HG03342 (cell line): Measurements from ENCODE around the gene MUC20.

Source experiments
- ATAC-seq: cut with Tn5 transposase; IDR thresholded peaks from one replicate; pipeline ENCODE4 v1.9.1; 2021; ENCODE audit warnings: mild to moderate bottlenecking, moderate library complexity; ENCODE audit not compliant: unreplicated experiment

The MUC20 gene

DNA sequence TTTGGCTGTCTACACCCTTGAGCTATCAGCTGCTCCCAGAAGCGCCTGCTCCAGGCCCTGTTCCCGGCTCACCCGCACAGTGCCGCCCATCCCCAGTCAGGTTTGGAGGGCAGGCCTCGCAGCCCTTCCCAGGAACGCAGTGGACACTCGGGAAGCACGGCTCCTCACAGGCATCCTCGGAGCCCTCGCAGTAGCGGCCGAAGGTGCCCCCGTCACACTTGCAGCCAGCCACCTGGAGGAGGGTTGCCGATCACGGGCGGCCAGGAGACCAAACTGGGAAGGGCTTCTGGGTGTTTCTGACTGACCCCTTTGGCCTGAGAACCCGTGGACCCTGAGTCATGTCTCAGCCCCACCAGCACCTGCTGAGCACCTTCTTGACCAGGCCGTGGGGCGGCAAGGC is 33.4 kb downstream of the MUC20 start:
- ATAC-seq = no peak

DNA sequence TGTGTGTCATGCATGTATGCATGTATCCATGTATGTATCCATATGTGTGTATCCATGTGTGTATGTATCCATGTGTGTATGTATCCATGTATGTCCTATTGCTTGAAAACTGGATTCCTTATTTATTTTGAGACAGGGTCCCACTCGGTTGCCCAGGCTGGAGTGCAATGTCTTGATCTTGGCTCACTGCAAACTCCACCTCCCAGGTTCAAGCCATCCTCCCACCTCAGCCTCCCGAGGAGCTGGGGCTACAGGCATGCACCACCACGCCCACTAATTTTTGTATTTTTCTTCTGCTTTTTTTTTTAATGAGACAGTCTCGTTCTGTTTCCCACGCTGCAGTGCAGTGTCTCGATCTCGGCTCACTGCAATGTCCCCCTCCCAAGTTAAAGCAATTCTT is 34.1 kb downstream of the MUC20 start:
- ATAC-seq = no peak

DNA sequence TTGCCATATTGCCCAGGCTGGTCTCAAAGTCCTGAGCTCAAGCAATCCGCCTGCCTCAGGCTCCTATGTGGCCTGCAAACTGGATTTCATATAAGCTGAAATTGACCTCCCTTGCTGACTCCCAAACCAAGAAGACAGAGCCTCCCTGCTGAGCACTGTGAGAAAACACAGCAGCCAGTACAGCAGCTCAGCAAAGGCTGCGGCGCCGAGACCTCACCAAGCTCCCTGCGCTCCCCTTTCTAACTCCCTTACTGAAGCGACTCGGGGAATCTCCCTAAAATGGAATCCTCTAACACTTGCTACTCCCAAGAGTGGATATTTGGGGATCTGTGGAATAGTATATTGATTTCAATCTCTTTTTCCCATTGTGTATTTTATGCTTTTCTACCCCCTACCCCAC is 34.6 kb downstream of the MUC20 start:
- ATAC-seq = no peak

GRCh38 chr3:195755791-195756676 is 35.3 kb downstream of the MUC20 start:
- ATAC-seq = no peak

GRCh38 chr3:195757438-195757770 is 36.6 kb downstream of the MUC20 start:
- ATAC-seq = no peak

DNA sequence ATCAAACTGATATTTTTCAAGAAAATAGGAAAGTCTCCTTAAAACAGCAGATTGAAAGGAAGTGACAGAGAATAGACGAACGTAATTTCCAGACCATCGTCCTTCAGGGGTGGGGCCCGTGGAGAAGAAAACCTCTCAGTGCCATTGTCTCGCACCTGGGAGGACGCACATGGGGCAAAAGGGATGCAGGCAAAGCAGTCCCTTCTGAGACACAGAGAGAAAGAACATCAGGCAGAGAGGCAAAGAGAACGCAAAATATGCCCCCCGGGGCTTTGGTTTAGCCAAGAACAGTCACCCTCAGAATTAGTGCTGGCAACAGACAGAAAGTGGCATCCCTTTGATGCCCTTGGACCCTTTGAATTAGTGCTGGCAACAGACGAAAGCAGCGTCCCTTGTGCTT is 37.0 kb downstream of the MUC20 start:
- ATAC-seq = no peak

DNA sequence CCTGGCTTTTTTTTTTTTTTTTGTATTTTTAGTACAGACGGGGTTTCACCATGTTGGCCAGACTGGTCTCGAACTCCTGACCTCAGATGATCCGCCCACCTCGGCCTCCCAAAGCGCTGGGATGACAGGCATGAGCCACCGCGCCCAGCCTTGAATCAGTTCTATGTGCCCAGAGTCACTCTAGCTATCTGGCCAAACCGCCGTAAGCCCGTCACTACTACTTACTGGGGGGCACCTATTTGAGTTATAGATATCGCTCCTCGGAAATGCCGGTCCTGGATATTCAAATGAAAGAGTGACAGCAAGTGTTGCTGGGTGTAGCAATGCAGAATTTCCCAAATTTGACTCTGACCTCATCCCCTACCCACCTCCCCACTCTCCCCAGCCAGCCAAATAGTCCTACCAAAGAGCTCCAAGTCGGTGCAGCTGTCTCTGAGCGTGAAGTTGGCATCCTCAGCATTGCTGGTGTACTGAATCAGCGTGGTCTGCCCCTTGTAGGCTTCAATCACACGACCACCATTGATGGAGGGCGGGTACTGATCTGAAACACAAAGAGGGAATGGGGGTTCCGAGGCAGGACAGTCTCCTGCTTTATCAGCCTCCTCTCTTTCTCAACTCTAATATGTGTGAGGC is 38.1 kb downstream of the MUC20 start:
- no peak for ATAC-seq

GRCh38 chr3:195760345-195761122 is 39.8 kb downstream of the MUC20 start:
- no peak for ATAC-seq

GRCh38 chr3:195761123-195761566 is 40.4 kb downstream of the MUC20 start:
- ATAC-seq = no peak

GRCh38 chr3:195761567-195762248 is 40.9 kb downstream of the MUC20 start:
- no peak for ATAC-seq

GRCh38 chr3:195762249-195762585 is 41.4 kb downstream of the MUC20 start:
- no peak for ATAC-seq

GRCh38 chr3:195762611-195763010 is 41.8 kb downstream of the MUC20 start:
- ATAC-seq = no peak

DNA sequence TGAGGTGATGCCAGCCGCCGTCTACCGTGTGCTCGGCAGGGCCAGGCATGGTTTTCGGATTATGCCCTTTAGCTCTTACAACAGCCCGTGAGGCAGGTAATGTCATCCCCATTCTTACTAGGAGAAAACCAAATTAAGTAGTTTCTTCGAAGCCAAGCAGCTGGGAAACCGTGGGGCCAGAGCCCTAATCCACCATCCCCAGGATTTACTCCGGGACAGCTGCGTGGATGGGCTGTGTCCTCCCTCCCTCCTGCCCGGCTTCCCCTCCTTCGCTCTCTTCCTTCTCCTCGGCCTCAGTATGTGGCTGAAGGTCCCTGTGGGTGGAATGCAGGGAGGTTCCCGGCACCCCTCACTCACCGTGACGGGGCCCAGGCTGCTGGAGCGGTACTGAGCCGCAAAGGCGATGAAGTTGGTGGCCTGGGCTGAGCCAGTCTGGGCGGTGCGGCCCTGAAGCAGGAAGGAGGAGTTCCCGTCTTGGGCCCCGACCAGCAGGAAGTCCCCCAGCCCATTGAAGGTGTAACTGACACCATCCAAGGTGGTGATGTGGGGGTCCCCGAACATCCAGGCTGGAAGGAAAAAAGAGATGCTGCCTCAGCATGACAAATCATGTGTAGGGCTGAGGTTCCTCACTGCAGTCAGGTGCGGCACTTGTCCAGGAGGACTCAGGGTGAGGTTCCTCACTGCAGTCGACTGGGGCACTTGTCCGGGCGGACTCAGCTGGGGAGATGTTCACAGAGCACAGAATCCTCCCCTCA is 42.5 kb downstream of the MUC20 start:
- ATAC-seq = no peak

- no peak for ATAC-seq
Measured at GRCh38 chr3:195763843-195764825, 43.4 kb downstream of the MUC20 start.

DNA sequence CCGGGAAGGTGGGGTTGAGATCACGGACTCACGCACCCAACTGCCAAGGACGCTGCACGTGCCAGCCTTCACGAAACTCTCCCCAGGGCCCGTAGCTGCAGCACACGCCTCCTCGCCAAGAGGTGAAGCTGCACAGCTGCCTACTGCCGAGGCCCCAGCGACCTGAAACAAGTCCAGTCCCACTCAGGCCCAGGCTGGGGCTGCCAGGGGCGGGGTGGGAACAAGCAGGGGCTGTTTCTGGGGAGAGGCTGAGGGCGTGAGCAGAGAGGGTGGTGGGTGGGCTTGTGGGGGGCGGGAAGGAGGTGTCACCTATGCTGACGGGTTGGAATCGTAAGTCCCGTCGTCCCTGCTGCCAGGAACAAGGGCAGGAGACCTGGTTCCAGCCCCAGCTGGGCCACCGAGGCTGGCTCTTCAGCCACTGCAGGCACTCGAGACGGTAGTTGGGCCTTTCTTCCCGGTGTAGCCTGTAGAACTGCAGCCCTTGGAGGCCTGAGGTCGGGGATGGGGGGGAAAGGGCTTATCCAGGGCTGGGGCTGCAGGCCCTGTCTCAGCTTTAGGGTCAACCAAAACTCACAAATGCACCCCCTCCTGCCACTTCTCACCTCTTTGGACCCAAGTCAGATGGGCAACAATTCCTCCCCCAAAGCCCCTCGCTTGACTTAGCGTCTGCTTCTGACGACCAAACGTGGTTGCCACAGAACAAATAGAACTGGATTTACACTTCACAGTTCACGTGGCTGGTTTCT is 44.4 kb downstream of the MUC20 start:
- ATAC-seq = no peak

DNA sequence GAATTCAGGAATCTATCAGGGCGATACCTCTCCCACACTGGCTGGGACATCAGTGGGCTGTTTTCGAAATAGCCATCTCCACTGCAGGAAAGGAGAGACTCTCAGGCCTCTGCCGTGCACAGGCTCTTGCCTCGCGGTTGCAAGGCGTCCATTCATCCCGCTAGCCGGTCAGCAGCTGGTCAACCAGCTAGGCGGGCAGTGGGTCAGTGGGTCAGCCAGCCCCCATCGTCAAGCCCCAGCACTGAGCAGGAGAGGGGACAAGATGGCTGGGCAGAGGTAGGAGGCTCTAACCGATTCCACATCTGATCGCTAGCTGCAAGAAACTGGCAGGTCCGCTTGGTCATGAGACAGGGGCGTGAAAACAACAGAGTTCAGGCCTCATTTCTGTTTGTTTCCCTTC is 45.9 kb downstream of the MUC20 start:
- ATAC-seq = no peak

DNA sequence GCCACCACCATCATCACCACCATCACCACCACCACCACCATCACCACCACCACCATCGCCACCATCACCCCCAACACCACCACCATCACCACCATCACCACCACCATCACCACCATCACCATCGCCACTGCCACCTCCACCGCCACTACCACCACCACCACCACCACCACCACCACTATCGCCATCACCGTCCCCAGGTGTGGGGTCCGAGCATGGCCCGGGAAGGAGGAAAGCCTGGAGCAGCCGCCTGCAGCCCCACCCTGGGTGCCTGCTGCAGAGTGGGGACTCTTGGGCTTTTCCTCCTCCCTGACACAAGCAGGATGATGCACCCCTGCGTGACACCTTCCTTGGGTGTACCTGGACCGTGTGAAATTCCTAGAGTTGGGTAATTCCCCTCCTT is 47.0 kb downstream of the MUC20 start:
- ATAC-seq = no peak

- ATAC-seq = no peak
Measured at GRCh38 chr3:195768414-195768813, 47.6 kb downstream of the MUC20 start.

- ATAC-seq = no peak
Measured at GRCh38 chr3:195768831-195769303, 48.1 kb downstream of the MUC20 start.
